ENCODE data around the gene SLC12A2.

- TF ChIP-seq POLR2A (IDR thresholded peaks at IDR 0.05; ENCODE audit: low read depth, low read length) = no peak
- TF ChIP-seq PAX5 (IDR thresholded peaks at IDR 0.05; ENCODE audit: insufficient read depth, low read length, severe bottlenecking) = peak; percentile 45
- TF ChIP-seq POLR2AphosphoS5 (IDR thresholded peaks at IDR 0.05; ENCODE audit: low read depth, low read length) = no peak
- no peak for TF ChIP-seq TAF1 (IDR thresholded peaks at IDR 0.05; ENCODE audit: low read depth, low read length)
Observed at GRCh38 chr5:128197896-128198522, 114.4 kb downstream of the SLC12A2 start.

All from GM12891 (cell line).